Measurements from ENCODE around the gene CSMD2.

Gene CSMD2

GRCh38 chr1:33725037-33725436, 440.0 kb downstream of the CSMD2 start:
- TF ChIP-seq CTCF (conservative IDR thresholded peaks at IDR 0.05): no peak

GRCh38 chr1:33724348-33724747, 440.7 kb downstream of the CSMD2 start:
- no peak for TF ChIP-seq CTCF (conservative IDR thresholded peaks at IDR 0.05)
- H3K27ac ChIP-seq: no peak overlapping the region

More at GRCh38 chr1:33725037-33725436, 440.0 kb downstream of the CSMD2 start:
- no peak overlapping the region for H3K27ac ChIP-seq

GRCh38 chr1:33723251-33723650, 441.8 kb downstream of the CSMD2 start:
- TF ChIP-seq CTCF (conservative IDR thresholded peaks at IDR 0.05): no peak
- H3K27ac ChIP-seq: no peak overlapping the region

GRCh38 chr1:33721301-33721815, 443.7 kb downstream of the CSMD2 start:
- H3K27ac ChIP-seq: no peak overlapping the region; the same call in 1 of the 2 replicates
- TF ChIP-seq CTCF (conservative IDR thresholded peaks at IDR 0.05): no peak

- TF ChIP-seq CTCF (conservative IDR thresholded peaks at IDR 0.05): no peak
- peak overlapping the region; percentile 54 for H3K27ac ChIP-seq
These were observed 445.0 kb downstream of the CSMD2 start for GRCh38 chr1:33719771-33720670.

- TF ChIP-seq CTCF (conservative IDR thresholded peaks at IDR 0.05): no peak
- peak overlapping the region; percentile 54 for H3K27ac ChIP-seq
These were observed 445.7 kb downstream of the CSMD2 start for GRCh38 chr1:33719326-33719725.

GRCh38 chr1:33718186-33718585, 446.8 kb downstream of the CSMD2 start:
- TF ChIP-seq CTCF (conservative IDR thresholded peaks at IDR 0.05): no peak
- no peak overlapping the region for H3K27ac ChIP-seq

All from VCaP (cell line).